Esophagus squamous epithelium (tissue), 5 donors: Measurements from ENCODE around the gene VRK1. TPM values are rescaled to one million over a fixed set of nuclear protein-coding genes. Genes with fewer than 3 reads are reported as not detected.

ENCODE experiments used
- DNase-seq: peaks from one replicate; lab custom pipeline; 2025; lab: John Stamatoyannopoulos, UW
- H3K27ac ChIP-seq, 4 donors: fragments of 200-600 bp; sonication (generic); one replicate each; pipeline ENCODE4 v1.5.1; 2016 to 2019; ENCODE audit warnings: mild to moderate bottlenecking in 1 of 4
- H3K27me3 ChIP-seq, 4 donors: fragments of 200-600 bp; sonication (generic); 1 replicate in 3 of 4; 2 replicates in 1 of 4; pipeline versions ENCODE4 v1.5.1 to v1.6.0; 2017 to 2021; ENCODE audit warnings: antibody characterized with exemption in 1 of 4
- H3K36me3 ChIP-seq, 3 donors: fragments of 200-600 bp; sonication (generic); one replicate each; pipeline ENCODE4 v1.5.1; 2016 to 2019
- H3K4me1 ChIP-seq, 3 donors: fragments of 200-600 bp; sonication (generic); one replicate each; pipeline ENCODE4 v1.5.1; 2017 to 2019
- H3K4me3 ChIP-seq, 4 donors: fragments of 200-600 bp; sonication (generic); 1 replicate in 3 of 4; 2 replicates in 1 of 4; pipeline ENCODE4 v1.5.1; 2016 to 2019; ENCODE audit warnings: mild to moderate bottlenecking in 2 of 4, moderate library complexity in 1 of 4
- H3K9me3 ChIP-seq, 3 donors: fragments of 200-600 bp; sonication (generic); one replicate each; pipeline ENCODE4 v1.5.1; 2016 to 2019
- POLR2A ChIP-seq, 4 donors: fragments of 450-650 bp; IDR thresholded peaks; one replicate each; pipeline ENCODE4 v1.6.1; 2017; ENCODE audit warnings: antibody characterized with exemption in 4 of 4, mild to moderate bottlenecking in 4 of 4, moderate library complexity in 3 of 4
- WGBS, 2 donors: methylation state at CpG; one replicate each; pipeline ENCODE4 v1.1.5; 2018; 5-methylcytosine and 5-hydroxymethylcytosine counted together
- intact Hi-C: fragments of 100-400 bp; cut with DNase I; formaldehyde crosslinking; loops from one replicate; pipeline ENCODE4 v1.15.0; 2022
- total RNA-seq, 4 donors: library from RNA; depleted of rRNA; stranded (reverse); fragments of >200 nt; gene quantifications; one replicate each; pipeline ENCODE4 v1.1.0, GENCODE V29; 2016
- TF ChIP-seq, protein P1 (sequence below), 6 experiments: fragments of 450-650 bp in 4 of 6; fragments of 200-600 bp in 2 of 6; sonication (generic) in 2 of 6; IDR thresholded peaks; one replicate each; pipeline ENCODE4 v1.5.1; 2016 to 2019; ENCODE audit warnings: antibody characterized with exemption in 6 of 6, mild to moderate bottlenecking in 4 of 6, moderate library complexity in 4 of 6
- donor health status: DM: yes; HTN: yes; CAD: no.

VRK1 gene
- total RNA-seq, 4 donors from 2014 or later = 14.4 to 32.6 (median 25.3) TPM

GRCh38 chr14:96752594-96752993, 44.6 kb upstream of the VRK1 start:
- TF ChIP-seq POLR2A (IDR thresholded peaks at IDR 0.05) = no peak
- TF ChIP-seq, protein P1, sequence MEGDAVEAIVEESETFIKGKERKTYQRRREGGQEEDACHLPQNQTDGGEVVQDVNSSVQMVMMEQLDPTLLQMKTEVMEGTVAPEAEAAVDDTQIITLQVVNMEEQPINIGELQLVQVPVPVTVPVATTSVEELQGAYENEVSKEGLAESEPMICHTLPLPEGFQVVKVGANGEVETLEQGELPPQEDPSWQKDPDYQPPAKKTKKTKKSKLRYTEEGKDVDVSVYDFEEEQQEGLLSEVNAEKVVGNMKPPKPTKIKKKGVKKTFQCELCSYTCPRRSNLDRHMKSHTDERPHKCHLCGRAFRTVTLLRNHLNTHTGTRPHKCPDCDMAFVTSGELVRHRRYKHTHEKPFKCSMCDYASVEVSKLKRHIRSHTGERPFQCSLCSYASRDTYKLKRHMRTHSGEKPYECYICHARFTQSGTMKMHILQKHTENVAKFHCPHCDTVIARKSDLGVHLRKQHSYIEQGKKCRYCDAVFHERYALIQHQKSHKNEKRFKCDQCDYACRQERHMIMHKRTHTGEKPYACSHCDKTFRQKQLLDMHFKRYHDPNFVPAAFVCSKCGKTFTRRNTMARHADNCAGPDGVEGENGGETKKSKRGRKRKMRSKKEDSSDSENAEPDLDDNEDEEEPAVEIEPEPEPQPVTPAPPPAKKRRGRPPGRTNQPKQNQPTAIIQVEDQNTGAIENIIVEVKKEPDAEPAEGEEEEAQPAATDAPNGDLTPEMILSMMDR (IDR thresholded peaks at IDR 0.05) = no peak
- Histone ChIP-seq H3K36me3 (no peaks in the 10 kb centered on the region), H3K4me1 (no peaks in the 10 kb centered on the region), H3K27ac (no peak overlapping the region), H3K27me3 (peaks cover 0 to 62% (median 0%) of the 10 kb centered on the region in 4 donors), H3K9me3 (no peaks in the 10 kb centered on the region), H3K4me3 (no peak overlapping the region)
- WGBS, 2 donors = 59 to 65% methylated on average over 2 to 3 of the region's 3 CpGs
- DNase-seq = no peak
- intact Hi-C loops = no loop called here

GRCh38 chr14:96754162-96754844, 42.9 kb upstream of the VRK1 start:
- no peak for DNase-seq
- H3K27me3 ChIP-seq = peaks cover 0 to 54% (median 0%) of the 10 kb centered on the region in 4 donors
- no peaks in the 10 kb centered on the region for H3K4me1 ChIP-seq
- no peaks in the 10 kb centered on the region for H3K36me3 ChIP-seq
- TF ChIP-seq POLR2A (IDR thresholded peaks at IDR 0.05) = no peak
- TF ChIP-seq, protein P1 (IDR thresholded peaks at IDR 0.05) = no peak
- WGBS, 2 donors = 72 to 93% methylated on average over 5 to 7 of the region's 8 CpGs
- intact Hi-C loops = no loop called here
- H3K27ac ChIP-seq = no peak overlapping the region
- no peak overlapping the region for H3K4me3 ChIP-seq
- no peaks in the 10 kb centered on the region for H3K9me3 ChIP-seq

GRCh38 chr14:96754845-96755184, 42.4 kb upstream of the VRK1 start:
- no peak for DNase-seq
- 63 to 66% methylated on average over 6 of the region's 6 CpGs for WGBS, 2 donors

DNA sequence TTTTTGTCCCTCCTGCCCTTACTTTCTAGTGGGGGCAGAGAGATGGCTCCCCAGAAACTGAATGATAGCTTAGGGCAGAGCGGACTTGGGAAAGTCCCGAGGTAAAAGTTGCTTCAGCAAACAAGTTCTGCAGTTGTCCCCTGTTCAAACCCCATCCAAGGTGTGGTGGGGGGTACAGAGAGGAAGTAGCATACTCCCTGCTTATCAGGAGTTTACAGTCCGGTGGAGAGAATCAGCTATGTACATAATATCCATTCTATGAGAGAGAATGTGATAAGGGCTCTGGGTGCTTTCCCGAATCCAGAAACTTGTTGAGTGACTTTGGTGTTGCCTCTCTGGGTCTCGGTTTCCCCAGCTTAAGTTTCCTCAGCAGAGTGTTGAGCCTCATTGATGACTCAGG, 40.4 kb upstream of the VRK1 start:
- intact Hi-C loops = no loop called here
- 44 to 58% methylated on average over 5 of the region's 5 CpGs for WGBS, 2 donors
- Histone ChIP-seq H3K27me3 (peaks cover 0 to 36% (median 0%) of the 10 kb centered on the region in 4 donors), H3K4me3 (no peak overlapping the region), H3K36me3 (no peaks in the 10 kb centered on the region), H3K4me1 (no peaks in the 10 kb centered on the region), H3K27ac (no peak overlapping the region), H3K9me3 (no peaks in the 10 kb centered on the region)
- no peak for TF ChIP-seq POLR2A (IDR thresholded peaks at IDR 0.05)
- TF ChIP-seq, protein P1 (IDR thresholded peaks at IDR 0.05) = no peak
- DNase-seq = no peak

More at GRCh38 chr14:96754845-96755184, 42.4 kb upstream of the VRK1 start:
- Histone ChIP-seq H3K36me3 (no peaks in the 10 kb centered on the region), H3K27ac (no peak overlapping the region), H3K4me3 (no peak overlapping the region), H3K27me3 (peaks cover 0 to 49% (median 0%) of the 10 kb centered on the region in 4 donors), H3K4me1 (no peaks in the 10 kb centered on the region), H3K9me3 (no peaks in the 10 kb centered on the region)
- intact Hi-C loops = no loop called here
- no peak for TF ChIP-seq POLR2A (IDR thresholded peaks at IDR 0.05)
- TF ChIP-seq, protein P1 (IDR thresholded peaks at IDR 0.05) = no peak

- TF ChIP-seq, protein P1 (IDR thresholded peaks at IDR 0.05) = no peak
- no peak for TF ChIP-seq POLR2A (IDR thresholded peaks at IDR 0.05)
- 38 to 60% methylated on average over 3 to 7 of the region's 7 CpGs for WGBS, 2 donors
- intact Hi-C loops = no loop called here
- H3K9me3 ChIP-seq = no peaks in the 10 kb centered on the region
- no peaks in the 10 kb centered on the region for H3K36me3 ChIP-seq
- DNase-seq = no peak
- no peak overlapping the region for H3K4me3 ChIP-seq
- no peaks in the 10 kb centered on the region for H3K4me1 ChIP-seq
- H3K27me3 ChIP-seq = peaks cover 0 to 36% (median 0%) of the 10 kb centered on the region in 4 donors
- H3K27ac ChIP-seq = no peak overlapping the region
Measured at GRCh38 chr14:96757456-96757855, 39.7 kb upstream of the VRK1 start.
